ENCODE data around the gene KCNQ1. TPM values are rescaled to one million over a fixed set of nuclear protein-coding genes. Genes with fewer than 3 reads are reported as not detected.

Gene KCNQ1
- total RNA-seq, 1 donor from 2014 or later: 2.7 TPM

DNA sequence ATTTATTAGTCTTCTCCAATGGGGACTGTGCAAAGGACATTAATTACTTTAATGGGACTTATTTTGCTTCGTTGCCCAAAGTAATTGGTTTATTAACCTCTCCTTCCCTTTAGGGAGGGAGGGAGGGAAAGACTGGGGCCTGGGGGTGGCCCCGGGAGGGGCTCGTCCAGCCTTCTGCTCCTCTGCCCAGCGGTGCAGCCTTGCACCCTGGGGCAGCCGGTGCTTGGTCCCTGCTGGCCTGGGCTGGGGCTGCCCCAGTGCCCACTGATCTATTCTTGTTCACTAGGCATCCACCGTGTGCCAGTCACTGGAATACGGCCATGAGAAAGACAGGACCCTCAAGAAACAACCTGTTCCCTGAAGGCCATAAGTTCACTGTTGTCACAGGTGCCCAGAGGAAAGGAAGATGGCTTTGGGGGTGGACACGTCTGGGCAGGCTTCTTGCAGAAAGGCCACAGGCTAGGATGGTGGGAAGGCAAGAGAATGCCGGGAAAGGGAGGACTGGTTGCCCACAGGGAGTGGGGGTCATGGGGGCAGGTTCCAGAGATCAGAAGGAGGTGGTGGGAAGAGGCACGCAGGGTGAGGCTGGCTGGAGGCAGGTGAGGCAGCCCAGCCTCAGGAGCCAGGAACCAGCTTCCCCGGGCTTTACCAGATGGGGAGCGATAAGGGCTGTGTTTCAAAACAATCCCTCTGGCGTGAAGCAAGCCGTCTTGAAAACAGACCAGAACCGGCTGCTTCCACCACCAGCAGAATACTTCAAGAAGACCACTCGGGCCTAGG, 302.6 kb downstream of the KCNQ1 start:
- DNase-seq (ENCODE audit: extremely low spot score in 2 of 2): no peak
- H3K4me3 ChIP-seq: no peak overlapping the region
- no peaks in the 10 kb centered on the region for H3K36me3 ChIP-seq
- H3K27me3 ChIP-seq: no peaks in the 10 kb centered on the region
- peaks cover 2% of the 10 kb centered on the region for H3K4me1 ChIP-seq
- TF ChIP-seq POLR2AphosphoS5 (IDR thresholded peaks at IDR 0.05; ENCODE audit: insufficient read depth in 1 of 2, low read depth in 1 of 2) (no peak), POLR2A (IDR thresholded peaks at IDR 0.05) (no peak)
- TF ChIP-seq, protein P1, sequence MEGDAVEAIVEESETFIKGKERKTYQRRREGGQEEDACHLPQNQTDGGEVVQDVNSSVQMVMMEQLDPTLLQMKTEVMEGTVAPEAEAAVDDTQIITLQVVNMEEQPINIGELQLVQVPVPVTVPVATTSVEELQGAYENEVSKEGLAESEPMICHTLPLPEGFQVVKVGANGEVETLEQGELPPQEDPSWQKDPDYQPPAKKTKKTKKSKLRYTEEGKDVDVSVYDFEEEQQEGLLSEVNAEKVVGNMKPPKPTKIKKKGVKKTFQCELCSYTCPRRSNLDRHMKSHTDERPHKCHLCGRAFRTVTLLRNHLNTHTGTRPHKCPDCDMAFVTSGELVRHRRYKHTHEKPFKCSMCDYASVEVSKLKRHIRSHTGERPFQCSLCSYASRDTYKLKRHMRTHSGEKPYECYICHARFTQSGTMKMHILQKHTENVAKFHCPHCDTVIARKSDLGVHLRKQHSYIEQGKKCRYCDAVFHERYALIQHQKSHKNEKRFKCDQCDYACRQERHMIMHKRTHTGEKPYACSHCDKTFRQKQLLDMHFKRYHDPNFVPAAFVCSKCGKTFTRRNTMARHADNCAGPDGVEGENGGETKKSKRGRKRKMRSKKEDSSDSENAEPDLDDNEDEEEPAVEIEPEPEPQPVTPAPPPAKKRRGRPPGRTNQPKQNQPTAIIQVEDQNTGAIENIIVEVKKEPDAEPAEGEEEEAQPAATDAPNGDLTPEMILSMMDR (IDR thresholded peaks at IDR 0.05): no peak
- no peak overlapping the region for H3K27ac ChIP-seq
- intact Hi-C loops (cut with DNase I): no loop called here
- no peaks in the 10 kb centered on the region for H3K9me3 ChIP-seq

DNA sequence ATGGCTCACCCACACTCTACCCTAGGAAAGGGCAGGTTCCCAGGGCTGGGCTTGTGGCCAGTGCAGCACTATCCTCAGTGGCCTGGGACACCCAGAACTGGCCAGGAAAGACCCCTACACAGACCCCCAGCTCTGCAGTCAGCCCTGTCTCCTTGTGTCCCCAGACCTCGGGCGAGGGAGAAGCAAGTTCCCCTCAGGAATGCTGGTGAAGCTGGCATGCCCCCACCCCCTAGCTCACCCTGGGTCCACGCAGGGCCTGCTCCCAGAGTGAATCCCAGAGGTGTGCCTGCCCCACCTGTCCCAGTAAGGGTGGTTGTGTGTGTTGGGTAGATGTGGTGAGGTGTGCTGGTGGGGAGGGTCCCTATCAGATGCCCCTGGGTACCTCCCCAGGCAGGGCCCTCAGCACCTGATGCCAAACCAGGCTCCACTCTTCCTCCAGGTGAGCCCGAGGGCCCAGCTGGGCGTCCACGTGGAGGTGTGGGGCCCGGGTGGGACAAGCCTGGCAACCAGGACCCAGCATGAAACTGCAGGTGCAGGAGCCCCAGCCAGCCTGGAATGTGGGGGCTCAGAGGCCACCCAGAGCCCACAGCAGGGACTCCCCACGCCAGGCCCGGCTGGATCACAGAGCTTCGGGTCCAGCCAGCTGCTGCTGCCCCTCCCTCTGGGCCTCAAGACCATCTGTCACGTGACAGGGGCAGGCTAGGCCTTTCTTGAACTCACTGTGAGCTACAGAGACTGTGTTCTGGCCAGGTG, 303.4 kb downstream of the KCNQ1 start:
- DNase-seq (ENCODE audit: extremely low spot score in 2 of 2): no peak
- H3K4me1 ChIP-seq: no peaks in the 10 kb centered on the region
- intact Hi-C loops (cut with DNase I): no loop called here

DNA sequence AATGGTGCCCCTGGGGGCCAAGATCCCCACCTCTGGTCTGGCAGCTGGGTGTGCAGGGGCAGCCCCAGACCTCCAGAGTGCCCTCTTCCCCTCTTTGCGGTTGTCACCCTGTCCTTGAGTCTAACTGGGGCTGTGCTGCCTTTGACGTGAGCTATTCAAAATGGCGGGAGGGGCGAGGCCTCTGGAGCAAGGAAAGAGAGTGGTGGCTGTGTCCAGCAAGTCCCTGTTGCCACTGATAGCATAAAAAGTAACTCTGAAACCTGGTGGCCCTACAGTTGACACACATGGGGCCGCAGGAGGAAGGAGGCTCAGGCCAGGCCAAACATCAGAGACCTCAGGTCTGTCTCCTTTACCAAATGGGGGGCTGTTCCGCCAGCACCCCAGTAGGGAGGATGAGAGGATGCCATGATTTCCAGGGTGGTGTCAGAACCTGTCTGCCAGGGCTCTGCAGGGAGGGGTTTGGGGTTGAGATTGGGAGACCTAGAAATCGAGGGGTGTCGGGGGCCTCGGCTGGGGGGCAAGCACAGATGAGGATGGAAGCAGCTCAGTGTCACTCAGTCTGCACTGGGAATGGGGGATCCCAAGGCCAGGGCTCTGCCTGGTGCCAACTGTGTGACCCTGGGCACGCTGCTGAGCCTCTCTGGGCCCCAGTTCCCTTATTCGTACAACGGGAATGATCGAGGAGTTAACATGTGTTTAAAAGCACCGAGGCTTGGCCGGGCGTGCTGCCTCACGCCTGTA, 304.2 kb downstream of the KCNQ1 start:
- Histone ChIP-seq H3K9me3 (no peaks in the 10 kb centered on the region), H3K36me3 (no peaks in the 10 kb centered on the region), H3K27ac (no peak overlapping the region), H3K4me3 (no peak overlapping the region), H3K27me3 (no peaks in the 10 kb centered on the region), H3K4me1 (no peaks in the 10 kb centered on the region)
- intact Hi-C loops (cut with DNase I): no loop called here
- TF ChIP-seq, protein P1 (IDR thresholded peaks at IDR 0.05): no peak
- TF ChIP-seq POLR2AphosphoS5 (IDR thresholded peaks at IDR 0.05; ENCODE audit: insufficient read depth in 1 of 2, low read depth in 1 of 2): no peak
- no peak for TF ChIP-seq POLR2A (IDR thresholded peaks at IDR 0.05)
- DNase-seq (ENCODE audit: extremely low spot score in 2 of 2): no peak

More for the DNA sequence above, 303.4 kb downstream of the KCNQ1 start:
- Histone ChIP-seq H3K27ac (no peak overlapping the region), H3K4me3 (no peak overlapping the region), H3K36me3 (no peaks in the 10 kb centered on the region), H3K27me3 (no peaks in the 10 kb centered on the region), H3K9me3 (no peaks in the 10 kb centered on the region)
- TF ChIP-seq, protein P1 (IDR thresholded peaks at IDR 0.05): no peak
- TF ChIP-seq POLR2AphosphoS5 (IDR thresholded peaks at IDR 0.05; ENCODE audit: insufficient read depth in 1 of 2, low read depth in 1 of 2) (no peak), POLR2A (IDR thresholded peaks at IDR 0.05) (no peak)

DNA sequence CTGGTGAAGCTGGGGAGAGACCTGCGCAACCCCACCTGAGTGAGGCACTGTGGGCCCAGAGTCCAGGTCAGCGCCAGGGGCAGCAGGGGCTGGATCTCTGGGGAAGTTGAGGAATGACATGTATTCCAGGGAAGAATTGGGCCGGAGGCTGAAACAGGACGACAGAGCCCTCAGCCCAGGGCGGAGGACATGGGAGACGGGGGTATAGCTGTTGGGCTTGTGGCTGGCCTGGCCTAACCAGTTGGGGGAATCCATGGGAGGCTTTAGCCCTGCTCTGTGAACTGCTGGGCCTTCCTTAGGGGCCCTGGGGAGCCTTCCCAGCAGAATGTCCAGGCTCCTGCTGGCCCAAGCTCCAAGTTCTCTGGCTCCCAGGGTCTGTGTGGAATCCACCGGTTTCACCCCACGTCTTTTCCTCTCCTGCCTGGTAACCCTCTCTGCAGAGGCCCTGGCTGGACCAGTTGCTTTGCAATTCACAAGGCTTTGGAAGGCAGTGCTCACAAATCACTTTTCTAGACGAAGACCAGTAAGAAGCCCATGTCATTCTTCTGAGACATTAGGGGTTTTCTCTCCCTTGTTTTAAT, 305.4 kb downstream of the KCNQ1 start:
- H3K27me3 ChIP-seq: no peaks in the 10 kb centered on the region
- H3K9me3 ChIP-seq: no peaks in the 10 kb centered on the region
- DNase-seq (ENCODE audit: extremely low spot score in 2 of 2): no peak
- no peaks in the 10 kb centered on the region for H3K36me3 ChIP-seq
- TF ChIP-seq POLR2A (IDR thresholded peaks at IDR 0.05) (no peak), POLR2AphosphoS5 (IDR thresholded peaks at IDR 0.05; ENCODE audit: insufficient read depth in 1 of 2, low read depth in 1 of 2) (no peak)
- TF ChIP-seq, protein P1 (IDR thresholded peaks at IDR 0.05): no peak
- H3K4me1 ChIP-seq: no peaks in the 10 kb centered on the region
- intact Hi-C loops (cut with DNase I): no loop called here
- H3K4me3 ChIP-seq: no peak overlapping the region
- no peak overlapping the region for H3K27ac ChIP-seq
